HEK293 (cell line): Measurements from ENCODE around the gene FGD5.

ENCODE experiments used
- GLI2 ChIP-seq: fragments of 450-650 bp; formaldehyde crosslinking; IDR thresholded peaks from 2 replicates; pipeline ENCODE4; 2017; ENCODE audit warnings: missing biosample characterization, missing genetic modification characterization, low read depth, borderline replicate concordance
- HOXD13 ChIP-seq: sonication (generic); formaldehyde crosslinking; IDR thresholded peaks from 2 replicates; pipeline ENCODE4 v1.8.0; 2022; ENCODE audit warnings: missing genetic modification reagents, borderline replicate concordance
- SP2 ChIP-seq: fragments of 450-650 bp; formaldehyde crosslinking; IDR thresholded peaks from 2 replicates; pipeline ENCODE4 v1.5.1; 2016; ENCODE audit warnings: missing biosample characterization, missing genetic modification characterization
- SP3 ChIP-seq: fragments of 450-650 bp; formaldehyde crosslinking; IDR thresholded peaks from 2 replicates; pipeline ENCODE4 v1.5.1; 2016; ENCODE audit warnings: missing biosample characterization, missing genetic modification characterization
- ZBTB17 ChIP-seq: fragments of 450-650 bp; formaldehyde crosslinking; IDR thresholded peaks from 2 replicates; pipeline ENCODE4 v1.5.1; 2016; ENCODE audit warnings: missing biosample characterization, missing genetic modification characterization
- ZBTB21 ChIP-seq: fragments of 450-650 bp; formaldehyde crosslinking; IDR thresholded peaks from 2 replicates; pipeline ENCODE4 v1.5.1; 2017; ENCODE audit warnings: missing biosample characterization, missing genetic modification characterization
- ZFP69B ChIP-seq: fragments of 450-650 bp; formaldehyde crosslinking; IDR thresholded peaks from 2 replicates; pipeline ENCODE4 v1.5.1; 2016; ENCODE audit warnings: missing biosample characterization, missing genetic modification characterization
- ZIC2 ChIP-seq: fragments of 450-650 bp; formaldehyde crosslinking; IDR thresholded peaks from 2 replicates; pipeline ENCODE4 v1.5.1; 2016; ENCODE audit warnings: missing biosample characterization, missing genetic modification characterization
- ZNF114 ChIP-seq: fragments of 450-650 bp; formaldehyde crosslinking; IDR thresholded peaks from 2 replicates; pipeline ENCODE4 v1.5.0; 2017; ENCODE audit warnings: missing biosample characterization, missing genetic modification characterization
- ZNF138 ChIP-seq: fragments of 450-650 bp; formaldehyde crosslinking; IDR thresholded peaks from 2 replicates; pipeline ENCODE4 v1.5.1; 2016; ENCODE audit warnings: missing biosample characterization, missing genetic modification characterization, borderline replicate concordance
- ZNF169 ChIP-seq: fragments of 450-650 bp; formaldehyde crosslinking; IDR thresholded peaks from 2 replicates; pipeline ENCODE4 v1.5.1; 2016; ENCODE audit warnings: missing biosample characterization, missing genetic modification characterization
- ZNF184 ChIP-seq: fragments of 450-650 bp; IDR thresholded peaks from 2 replicates; pipeline ENCODE4 v1.5.1; 2018; ENCODE audit warnings: missing biosample characterization, mild to moderate bottlenecking, missing genetic modification characterization
- ZNF324 ChIP-seq: fragments of 450-650 bp; formaldehyde crosslinking; IDR thresholded peaks from 2 replicates; pipeline ENCODE4 v1.5.1; 2016; ENCODE audit warnings: missing biosample characterization, missing genetic modification characterization
- ZNF433 ChIP-seq: fragments of 450-650 bp; formaldehyde crosslinking; IDR thresholded peaks from 2 replicates; pipeline ENCODE4 v1.5.1; 2016; ENCODE audit warnings: missing biosample characterization, missing genetic modification characterization, low read depth
- ZNF529 ChIP-seq: fragments of 450-650 bp; formaldehyde crosslinking; IDR thresholded peaks from 2 replicates; pipeline ENCODE4 v1.5.1; 2017; ENCODE audit warnings: missing genetic modification characterization, missing biosample characterization; ENCODE audit not compliant: insufficient replicate concordance
- ZNF555 ChIP-seq: fragments of 450-650 bp; formaldehyde crosslinking; conservative IDR thresholded peaks from 2 replicates; pipeline ENCODE4 v1.5.1; 2017; ENCODE audit warnings: missing biosample characterization, mild to moderate bottlenecking, missing genetic modification characterization, inconsistent platforms
- ZNF560 ChIP-seq: fragments of 450-650 bp; formaldehyde crosslinking; IDR thresholded peaks from 2 replicates; pipeline ENCODE4 v1.5.1; 2017; ENCODE audit warnings: missing biosample characterization, missing genetic modification characterization, borderline replicate concordance
- ZNF561 ChIP-seq: fragments of 450-650 bp; IDR thresholded peaks from 2 replicates; pipeline ENCODE4 v1.5.1; 2018; ENCODE audit warnings: missing biosample characterization, missing genetic modification characterization, borderline replicate concordance
- ZNF624 ChIP-seq: fragments of 450-650 bp; formaldehyde crosslinking; IDR thresholded peaks from 2 replicates; pipeline ENCODE4 v1.5.1; 2017; ENCODE audit warnings: missing biosample characterization, missing genetic modification characterization
- ZNF792 ChIP-seq: fragments of 450-650 bp; formaldehyde crosslinking; IDR thresholded peaks from 2 replicates; pipeline ENCODE4 v1.5.1; 2016; ENCODE audit warnings: missing biosample characterization, missing genetic modification characterization
- ZSCAN16 ChIP-seq: fragments of 450-650 bp; formaldehyde crosslinking; IDR thresholded peaks from 2 replicates; pipeline ENCODE4 v1.5.1; 2016; ENCODE audit warnings: missing biosample characterization, missing genetic modification characterization
- TF ChIP-seq, protein P1 (sequence below): fragments of 450-650 bp; formaldehyde crosslinking; IDR thresholded peaks from 2 replicates; pipeline ENCODE4 v1.5.1; 2016; ENCODE audit warnings: missing biosample characterization, missing genetic modification characterization
- TF ChIP-seq, protein P2 (sequence below): fragments of 450-650 bp; formaldehyde crosslinking; IDR thresholded peaks from 2 replicates; pipeline ENCODE4 v1.5.1; 2017; ENCODE audit warnings: missing biosample characterization, mild to moderate bottlenecking, missing genetic modification characterization, moderate library complexity
- TF ChIP-seq, protein P3 (sequence below): fragments of 450-650 bp; IDR thresholded peaks from 2 replicates; pipeline ENCODE4 v1.5.1; 2018; ENCODE audit warnings: missing biosample characterization, mild to moderate bottlenecking, missing genetic modification characterization
- TF ChIP-seq, protein P4 (sequence below): fragments of 450-650 bp; formaldehyde crosslinking; optimal IDR thresholded peaks from 2 replicates; pipeline ENCODE3; 2016; ENCODE audit warnings: missing biosample characterization, mild to moderate bottlenecking, missing genetic modification characterization
- TF ChIP-seq, protein P5 (sequence below): fragments of 450-650 bp; formaldehyde crosslinking; IDR thresholded peaks from 2 replicates; pipeline ENCODE4 v1.5.1; 2016; ENCODE audit warnings: missing biosample characterization, missing genetic modification characterization
- TF ChIP-seq, protein P6 (sequence below): fragments of 450-650 bp; formaldehyde crosslinking; IDR thresholded peaks from 2 replicates; pipeline ENCODE4 v1.5.1; 2016; ENCODE audit warnings: missing biosample characterization, missing genetic modification characterization
- TF ChIP-seq, protein P7 (sequence below): fragments of 450-650 bp; formaldehyde crosslinking; IDR thresholded peaks from 2 replicates; pipeline ENCODE4 v1.5.1; 2016; ENCODE audit warnings: missing biosample characterization, missing genetic modification characterization

Gene FGD5

DNA sequence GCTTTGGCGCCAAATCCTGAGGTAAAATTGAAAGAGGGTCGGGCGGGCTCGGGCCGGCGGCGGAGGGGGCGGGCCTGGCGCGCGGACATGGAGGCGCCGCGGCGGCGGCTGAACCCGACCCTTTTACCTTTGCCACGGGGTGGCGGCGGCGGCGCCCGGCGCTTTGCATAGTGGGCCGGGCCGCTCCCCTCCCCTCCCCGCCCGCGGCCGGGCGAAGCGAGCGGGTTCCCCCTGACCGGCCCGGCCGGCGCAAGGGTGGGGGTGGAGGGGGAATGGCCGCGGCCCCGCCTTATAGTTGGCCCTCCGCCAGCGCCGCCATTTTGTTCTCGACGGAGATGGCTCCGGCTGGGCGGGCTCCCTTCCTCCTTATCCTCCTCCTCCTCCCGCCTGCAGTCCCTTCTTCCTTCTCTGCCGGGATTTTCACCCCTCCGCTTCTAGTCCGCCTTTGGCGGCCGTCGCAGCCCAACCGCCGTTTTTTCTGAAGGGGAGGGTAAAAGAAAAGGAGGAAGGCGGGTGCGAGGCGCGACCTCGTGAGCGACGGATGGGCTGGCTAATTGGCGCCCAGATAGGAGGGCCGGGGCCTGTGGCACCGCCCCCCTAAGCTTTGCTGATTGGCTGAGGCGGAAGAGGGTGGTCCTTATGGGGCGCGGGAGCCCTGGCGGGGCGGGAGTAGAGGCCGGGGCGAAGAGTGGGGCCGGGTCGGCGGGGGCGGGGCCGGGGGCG, 129.3 kb downstream of the FGD5 start (continued):
- TF ChIP-seq ZNF792 (tag by site-specific recombination): no peak
- TF ChIP-seq, protein P1, sequence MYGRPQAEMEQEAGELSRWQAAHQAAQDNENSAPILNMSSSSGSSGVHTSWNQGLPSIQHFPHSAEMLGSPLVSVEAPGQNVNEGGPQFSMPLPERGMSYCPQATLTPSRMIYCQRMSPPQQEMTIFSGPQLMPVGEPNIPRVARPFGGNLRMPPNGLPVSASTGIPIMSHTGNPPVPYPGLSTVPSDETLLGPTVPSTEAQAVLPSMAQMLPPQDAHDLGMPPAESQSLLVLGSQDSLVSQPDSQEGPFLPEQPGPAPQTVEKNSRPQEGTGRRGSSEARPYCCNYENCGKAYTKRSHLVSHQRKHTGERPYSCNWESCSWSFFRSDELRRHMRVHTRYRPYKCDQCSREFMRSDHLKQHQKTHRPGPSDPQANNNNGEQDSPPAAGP (tag by site-specific recombination): peak; percentile 62; the same call in 1 of the 2 replicates
- TF ChIP-seq, protein P2, sequence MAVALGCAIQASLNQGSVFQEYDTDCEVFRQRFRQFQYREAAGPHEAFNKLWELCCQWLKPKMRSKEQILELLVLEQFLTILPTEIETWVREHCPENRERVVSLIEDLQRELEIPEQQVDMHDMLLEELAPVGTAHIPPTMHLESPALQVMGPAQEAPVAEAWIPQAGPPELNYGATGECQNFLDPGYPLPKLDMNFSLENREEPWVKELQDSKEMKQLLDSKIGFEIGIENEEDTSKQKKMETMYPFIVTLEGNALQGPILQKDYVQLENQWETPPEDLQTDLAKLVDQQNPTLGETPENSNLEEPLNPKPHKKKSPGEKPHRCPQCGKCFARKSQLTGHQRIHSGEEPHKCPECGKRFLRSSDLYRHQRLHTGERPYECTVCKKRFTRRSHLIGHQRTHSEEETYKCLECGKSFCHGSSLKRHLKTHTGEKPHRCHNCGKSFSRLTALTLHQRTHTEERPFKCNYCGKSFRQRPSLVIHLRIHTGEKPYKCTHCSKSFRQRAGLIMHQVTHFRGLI (tag by site-specific recombination): peak; percentile 99
- no peak for TF ChIP-seq ZNF169 (tag by site-specific recombination)
- TF ChIP-seq, protein P3, sequence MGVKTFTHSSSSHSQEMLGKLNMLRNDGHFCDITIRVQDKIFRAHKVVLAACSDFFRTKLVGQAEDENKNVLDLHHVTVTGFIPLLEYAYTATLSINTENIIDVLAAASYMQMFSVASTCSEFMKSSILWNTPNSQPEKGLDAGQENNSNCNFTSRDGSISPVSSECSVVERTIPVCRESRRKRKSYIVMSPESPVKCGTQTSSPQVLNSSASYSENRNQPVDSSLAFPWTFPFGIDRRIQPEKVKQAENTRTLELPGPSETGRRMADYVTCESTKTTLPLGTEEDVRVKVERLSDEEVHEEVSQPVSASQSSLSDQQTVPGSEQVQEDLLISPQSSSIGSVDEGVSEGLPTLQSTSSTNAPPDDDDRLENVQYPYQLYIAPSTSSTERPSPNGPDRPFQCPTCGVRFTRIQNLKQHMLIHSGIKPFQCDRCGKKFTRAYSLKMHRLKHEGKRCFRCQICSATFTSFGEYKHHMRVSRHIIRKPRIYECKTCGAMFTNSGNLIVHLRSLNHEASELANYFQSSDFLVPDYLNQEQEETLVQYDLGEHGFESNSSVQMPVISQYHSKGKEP (tag by site-specific recombination): no peak
- TF ChIP-seq, protein P4, sequence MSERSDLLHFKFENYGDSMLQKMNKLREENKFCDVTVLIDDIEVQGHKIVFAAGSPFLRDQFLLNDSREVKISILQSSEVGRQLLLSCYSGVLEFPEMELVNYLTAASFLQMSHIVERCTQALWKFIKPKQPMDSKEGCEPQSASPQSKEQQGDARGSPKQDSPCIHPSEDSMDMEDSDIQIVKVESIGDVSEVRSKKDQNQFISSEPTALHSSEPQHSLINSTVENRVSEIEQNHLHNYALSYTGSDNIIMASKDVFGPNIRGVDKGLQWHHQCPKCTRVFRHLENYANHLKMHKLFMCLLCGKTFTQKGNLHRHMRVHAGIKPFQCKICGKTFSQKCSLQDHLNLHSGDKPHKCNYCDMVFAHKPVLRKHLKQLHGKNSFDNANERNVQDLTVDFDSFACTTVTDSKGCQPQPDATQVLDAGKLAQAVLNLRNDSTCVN (tag by site-specific recombination): peak; percentile 82
- no peak for TF ChIP-seq ZNF624 (tag by site-specific recombination)
- TF ChIP-seq, protein P5, sequence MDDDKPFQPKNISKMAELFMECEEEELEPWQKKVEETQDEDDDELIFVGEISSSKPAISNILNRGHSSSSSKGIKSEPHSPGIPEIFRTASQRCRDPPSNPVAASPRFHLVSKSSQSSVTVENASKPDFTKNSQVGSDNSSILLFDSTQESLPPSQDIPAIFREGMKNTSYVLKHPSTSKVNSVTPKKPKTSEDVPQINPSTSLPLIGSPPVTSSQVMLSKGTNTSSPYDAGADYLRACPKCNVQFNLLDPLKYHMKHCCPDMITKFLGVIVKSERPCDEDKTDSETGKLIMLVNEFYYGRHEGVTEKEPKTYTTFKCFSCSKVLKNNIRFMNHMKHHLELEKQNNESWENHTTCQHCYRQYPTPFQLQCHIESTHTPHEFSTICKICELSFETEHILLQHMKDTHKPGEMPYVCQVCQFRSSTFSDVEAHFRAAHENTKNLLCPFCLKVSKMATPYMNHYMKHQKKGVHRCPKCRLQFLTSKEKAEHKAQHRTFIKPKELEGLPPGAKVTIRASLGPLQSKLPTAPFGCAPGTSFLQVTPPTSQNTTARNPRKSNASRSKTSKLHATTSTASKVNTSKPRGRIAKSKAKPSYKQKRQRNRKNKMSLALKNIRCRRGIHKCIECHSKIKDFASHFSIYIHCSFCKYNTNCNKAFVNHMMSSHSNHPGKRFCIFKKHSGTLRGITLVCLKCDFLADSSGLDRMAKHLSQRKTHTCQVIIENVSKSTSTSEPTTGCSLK: no peak
- peak; percentile 86 for TF ChIP-seq ZNF324 (tag by site-specific recombination)
- no peak for TF ChIP-seq HOXD13 (CRISPR knock-in tag)
- peak; percentile 12; the same call in 1 of the 2 replicates for TF ChIP-seq ZFP69B (tag by site-specific recombination)
- TF ChIP-seq ZNF555 (tag by site-specific recombination): no peak
- TF ChIP-seq, protein P6, sequence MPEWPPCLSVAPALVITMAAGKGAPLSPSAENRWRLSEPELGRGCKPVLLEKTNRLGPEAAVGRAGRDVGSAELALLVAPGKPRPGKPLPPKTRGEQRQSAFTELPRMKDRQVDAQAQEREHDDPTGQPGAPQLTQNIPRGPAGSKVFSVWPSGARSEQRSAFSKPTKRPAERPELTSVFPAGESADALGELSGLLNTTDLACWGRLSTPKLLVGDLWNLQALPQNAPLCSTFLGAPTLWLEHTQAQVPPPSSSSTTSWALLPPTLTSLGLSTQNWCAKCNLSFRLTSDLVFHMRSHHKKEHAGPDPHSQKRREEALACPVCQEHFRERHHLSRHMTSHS (tag by site-specific recombination): no peak
- TF ChIP-seq ZNF114 (tag by site-specific recombination): no peak
- peak; percentile 13; the same call in 1 of the 2 replicates for TF ChIP-seq ZBTB21 (tag by site-specific recombination)
- peak; percentile 96 for TF ChIP-seq SP2 (tag by site-specific recombination)
- TF ChIP-seq ZBTB17 (tag by site-specific recombination): peak; percentile 54; the same call in 1 of the 2 replicates
- no peak for TF ChIP-seq GLI2 (tag by site-specific recombination)
- peak; percentile 98 for TF ChIP-seq SP3 (tag by site-specific recombination)
- TF ChIP-seq ZNF561 (tag by site-specific recombination): peak; percentile 59; the same call in 1 of the 2 replicates
- no peak for TF ChIP-seq ZNF138 (tag by site-specific recombination)
- TF ChIP-seq ZIC2 (tag by site-specific recombination): no peak
- TF ChIP-seq ZSCAN16 (tag by site-specific recombination): no peak
- TF ChIP-seq ZNF184 (tag by site-specific recombination): peak; percentile 52
- no peak for TF ChIP-seq ZNF560 (tag by site-specific recombination)
- TF ChIP-seq ZNF529 (tag by site-specific recombination): no peak
- TF ChIP-seq, protein P7, sequence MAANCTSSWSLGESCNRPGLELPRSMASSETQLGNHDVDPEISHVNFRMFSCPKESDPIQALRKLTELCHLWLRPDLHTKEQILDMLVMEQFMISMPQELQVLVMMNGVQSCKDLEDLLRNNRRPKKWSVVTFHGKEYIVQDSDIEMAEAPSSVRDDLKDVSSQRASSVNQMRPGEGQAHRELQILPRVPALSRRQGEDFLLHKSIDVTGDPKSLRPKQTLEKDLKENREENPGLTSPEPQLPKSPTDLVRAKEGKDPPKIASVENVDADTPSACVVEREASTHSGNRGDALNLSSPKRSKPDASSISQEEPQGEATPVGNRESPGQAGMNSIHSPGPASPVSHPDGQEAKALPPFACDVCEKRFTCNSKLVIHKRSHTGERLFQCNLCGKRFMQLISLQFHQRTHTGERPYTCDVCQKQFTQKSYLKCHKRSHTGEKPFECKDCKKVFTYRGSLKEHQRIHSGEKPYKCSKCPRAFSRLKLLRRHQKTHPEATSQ (tag by site-specific recombination): no peak
- no peak for TF ChIP-seq ZNF433
